Osteocyte (in vitro differentiated cells): ENCODE data around the gene PRKAR2B. TPM values are rescaled to one million over a fixed set of nuclear protein-coding genes. Genes with fewer than 3 reads are reported as not detected.

ENCODE experiments used
- DNase-seq: peaks from one replicate; pipeline ENCODE4 v3.0.0; 2021; ENCODE audit warnings: mixed read lengths; ENCODE audit not compliant: unreplicated experiment; ENCODE audit errors: extremely low spot score
- H3K27ac Mint-ChIP-seq: one replicate; pipeline ENCODE4 v1.8.0; 2021; ENCODE audit warnings: mild to moderate bottlenecking, mixed read lengths; ENCODE audit not compliant: unreplicated experiment
- H3K27me3 Mint-ChIP-seq: one replicate; pipeline ENCODE4 v1.8.0; 2021; ENCODE audit warnings: mixed read lengths; ENCODE audit not compliant: unreplicated experiment
- H3K36me3 Mint-ChIP-seq: one replicate; pipeline ENCODE4 v1.8.0; 2021; ENCODE audit warnings: mixed read lengths; ENCODE audit not compliant: unreplicated experiment
- H3K4me1 Mint-ChIP-seq: one replicate; pipeline ENCODE4 v1.8.0; 2021; ENCODE audit warnings: mixed read lengths; ENCODE audit not compliant: unreplicated experiment
- H3K4me3 Mint-ChIP-seq: one replicate; pipeline ENCODE4 v1.8.0; 2021; ENCODE audit warnings: mild to moderate bottlenecking, moderate library complexity, mixed read lengths; ENCODE audit not compliant: unreplicated experiment
- H3K9me3 Mint-ChIP-seq: one replicate; pipeline ENCODE4 v1.8.0; 2021; ENCODE audit warnings: mixed read lengths; ENCODE audit not compliant: unreplicated experiment
- total RNA-seq: library from RNA; stranded (reverse); gene quantifications from 2 replicates; pipeline ENCODE4 v1.2.1, GENCODE V29; 2021
- TF ChIP-seq, protein P1 (sequence below): fragments of 200-600 bp; sonication (generic); IDR thresholded peaks from 2 replicates; pipeline ENCODE4 v1.5.0; 2021; ENCODE audit warnings: antibody characterized with exemption, mild to moderate bottlenecking, moderate library complexity

The PRKAR2B gene
- total RNA-seq, 1 donor from 2014 or later: 3.3 TPM

DNA sequence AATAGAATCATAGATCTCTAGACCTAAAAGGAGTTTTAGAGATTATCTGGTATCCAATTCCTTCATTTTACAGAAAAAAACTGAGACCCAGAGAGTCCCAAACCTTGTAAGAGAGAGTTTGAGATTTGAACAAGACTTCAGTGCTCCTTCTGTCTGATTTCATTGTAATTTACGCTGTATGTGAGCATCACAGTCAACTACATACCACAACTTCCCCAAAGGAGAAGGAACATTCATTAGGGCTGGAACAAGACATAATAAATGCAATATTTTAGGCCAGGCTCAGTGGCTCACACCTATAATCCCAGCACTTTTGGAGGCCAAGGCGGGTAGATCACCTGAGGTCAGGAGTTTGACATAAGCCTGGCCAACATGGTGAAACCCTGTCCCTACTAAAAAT lies 17.3 kb upstream of the PRKAR2B start:
- DNase-seq: no peak
- H3K4me1 Mint-ChIP-seq: peaks cover 4% of the 10 kb centered on the region
- TF ChIP-seq, protein P1, sequence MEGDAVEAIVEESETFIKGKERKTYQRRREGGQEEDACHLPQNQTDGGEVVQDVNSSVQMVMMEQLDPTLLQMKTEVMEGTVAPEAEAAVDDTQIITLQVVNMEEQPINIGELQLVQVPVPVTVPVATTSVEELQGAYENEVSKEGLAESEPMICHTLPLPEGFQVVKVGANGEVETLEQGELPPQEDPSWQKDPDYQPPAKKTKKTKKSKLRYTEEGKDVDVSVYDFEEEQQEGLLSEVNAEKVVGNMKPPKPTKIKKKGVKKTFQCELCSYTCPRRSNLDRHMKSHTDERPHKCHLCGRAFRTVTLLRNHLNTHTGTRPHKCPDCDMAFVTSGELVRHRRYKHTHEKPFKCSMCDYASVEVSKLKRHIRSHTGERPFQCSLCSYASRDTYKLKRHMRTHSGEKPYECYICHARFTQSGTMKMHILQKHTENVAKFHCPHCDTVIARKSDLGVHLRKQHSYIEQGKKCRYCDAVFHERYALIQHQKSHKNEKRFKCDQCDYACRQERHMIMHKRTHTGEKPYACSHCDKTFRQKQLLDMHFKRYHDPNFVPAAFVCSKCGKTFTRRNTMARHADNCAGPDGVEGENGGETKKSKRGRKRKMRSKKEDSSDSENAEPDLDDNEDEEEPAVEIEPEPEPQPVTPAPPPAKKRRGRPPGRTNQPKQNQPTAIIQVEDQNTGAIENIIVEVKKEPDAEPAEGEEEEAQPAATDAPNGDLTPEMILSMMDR: no peak
- peaks cover 3% of the 10 kb centered on the region for H3K36me3 Mint-ChIP-seq
- no peak overlapping the region for H3K4me3 Mint-ChIP-seq
- H3K27me3 Mint-ChIP-seq: peaks cover 2% of the 10 kb centered on the region
- H3K27ac Mint-ChIP-seq: no peak overlapping the region
- H3K9me3 Mint-ChIP-seq: peaks cover 4% of the 10 kb centered on the region

DNA sequence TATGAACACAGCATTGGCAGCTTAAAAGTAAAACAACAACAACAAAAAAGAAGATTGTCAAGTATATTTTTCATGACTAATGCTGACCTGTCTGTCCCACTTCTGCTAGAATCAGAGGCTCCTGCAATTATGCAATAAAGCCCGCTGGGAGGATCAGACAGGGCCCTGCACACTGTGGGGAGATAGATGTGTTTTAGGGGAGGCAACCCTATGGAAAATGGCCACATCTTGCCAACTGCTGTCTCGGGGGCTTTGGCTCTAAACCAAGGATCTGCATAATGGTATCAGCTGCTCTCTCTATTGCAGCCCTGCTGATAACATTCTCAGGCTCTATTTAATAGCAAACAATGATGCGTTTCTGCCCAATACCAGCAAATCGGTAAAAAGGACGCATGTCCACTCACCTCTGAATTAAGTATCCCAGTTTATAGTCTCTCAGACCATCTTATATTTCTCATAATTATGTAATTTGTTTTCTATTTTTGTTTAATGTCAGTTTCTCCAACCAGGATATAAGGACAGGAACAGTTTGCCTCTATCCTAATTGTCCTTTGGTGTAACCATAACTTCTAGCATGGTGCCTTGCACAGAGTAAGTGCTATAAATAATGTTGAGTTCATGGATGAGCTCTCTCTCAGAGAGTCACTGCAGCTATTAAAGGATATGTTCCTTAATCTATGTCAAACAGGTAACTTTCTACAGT lies 15.3 kb upstream of the PRKAR2B start:
- Mint-ChIP-seq H3K4me3 (no peak overlapping the region), H3K27ac (no peak overlapping the region), H3K4me1 (peaks cover 4% of the 10 kb centered on the region), H3K36me3 (no peaks in the 10 kb centered on the region), H3K27me3 (peaks cover 2% of the 10 kb centered on the region), H3K9me3 (no peaks in the 10 kb centered on the region)
- TF ChIP-seq, protein P1: no peak
- DNase-seq: no peak

DNA sequence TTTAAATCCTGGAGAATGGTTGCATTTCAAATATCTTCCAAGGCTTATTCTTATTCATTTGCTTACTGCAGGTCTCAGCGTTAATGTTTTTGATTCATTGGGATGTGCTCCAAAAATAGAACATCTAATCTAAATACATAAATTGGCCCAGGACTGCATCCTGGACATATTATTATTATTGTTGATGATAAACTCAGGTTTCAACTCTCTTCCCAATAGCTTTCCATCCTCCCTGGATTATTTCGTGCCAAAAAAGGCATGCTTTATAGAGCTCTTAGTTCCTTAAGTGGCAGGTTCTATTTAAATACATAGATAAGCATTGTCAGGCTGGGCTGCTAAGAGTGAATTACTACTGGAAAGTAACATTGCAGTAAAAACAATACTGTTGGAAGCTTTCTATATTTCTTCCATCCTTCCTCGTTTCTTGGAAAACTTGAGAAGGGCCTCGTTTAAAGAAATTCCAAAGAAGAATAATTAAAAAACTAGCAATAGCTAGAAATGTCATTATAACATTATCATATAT lies 14.7 kb upstream of the PRKAR2B start:
- H3K4me3 Mint-ChIP-seq: no peak overlapping the region
- peaks cover 2% of the 10 kb centered on the region for H3K27me3 Mint-ChIP-seq
- TF ChIP-seq, protein P1: no peak
- H3K36me3 Mint-ChIP-seq: no peaks in the 10 kb centered on the region
- H3K27ac Mint-ChIP-seq: no peak overlapping the region
- H3K4me1 Mint-ChIP-seq: peaks cover 4% of the 10 kb centered on the region
- H3K9me3 Mint-ChIP-seq: no peaks in the 10 kb centered on the region
- no peak for DNase-seq

DNA sequence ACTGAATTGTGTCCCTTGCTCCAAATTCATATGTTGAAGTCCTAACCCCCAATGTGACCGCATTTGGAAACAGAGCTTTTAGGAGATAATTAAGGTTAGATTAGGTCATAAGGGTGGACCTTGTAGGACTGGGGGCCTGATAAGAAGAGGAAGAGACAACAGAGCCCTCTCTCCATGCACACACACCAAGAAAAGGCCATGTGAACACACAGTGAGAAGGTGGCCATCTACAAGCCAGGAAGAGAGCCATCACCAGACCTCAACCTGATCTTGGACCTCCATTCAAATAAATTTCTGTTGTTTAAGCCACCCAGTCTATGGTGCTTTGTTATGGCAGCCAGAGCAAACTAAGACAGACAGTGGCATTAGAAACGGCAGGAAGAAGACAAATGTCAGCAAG lies 12.5 kb upstream of the PRKAR2B start:
- TF ChIP-seq, protein P1: no peak
- H3K27ac Mint-ChIP-seq: no peak overlapping the region
- no peak for DNase-seq
- peaks cover 5% of the 10 kb centered on the region for H3K9me3 Mint-ChIP-seq
- H3K36me3 Mint-ChIP-seq: no peaks in the 10 kb centered on the region
- no peaks in the 10 kb centered on the region for H3K4me1 Mint-ChIP-seq
- H3K27me3 Mint-ChIP-seq: peaks cover 2% of the 10 kb centered on the region
- no peak overlapping the region for H3K4me3 Mint-ChIP-seq

DNA sequence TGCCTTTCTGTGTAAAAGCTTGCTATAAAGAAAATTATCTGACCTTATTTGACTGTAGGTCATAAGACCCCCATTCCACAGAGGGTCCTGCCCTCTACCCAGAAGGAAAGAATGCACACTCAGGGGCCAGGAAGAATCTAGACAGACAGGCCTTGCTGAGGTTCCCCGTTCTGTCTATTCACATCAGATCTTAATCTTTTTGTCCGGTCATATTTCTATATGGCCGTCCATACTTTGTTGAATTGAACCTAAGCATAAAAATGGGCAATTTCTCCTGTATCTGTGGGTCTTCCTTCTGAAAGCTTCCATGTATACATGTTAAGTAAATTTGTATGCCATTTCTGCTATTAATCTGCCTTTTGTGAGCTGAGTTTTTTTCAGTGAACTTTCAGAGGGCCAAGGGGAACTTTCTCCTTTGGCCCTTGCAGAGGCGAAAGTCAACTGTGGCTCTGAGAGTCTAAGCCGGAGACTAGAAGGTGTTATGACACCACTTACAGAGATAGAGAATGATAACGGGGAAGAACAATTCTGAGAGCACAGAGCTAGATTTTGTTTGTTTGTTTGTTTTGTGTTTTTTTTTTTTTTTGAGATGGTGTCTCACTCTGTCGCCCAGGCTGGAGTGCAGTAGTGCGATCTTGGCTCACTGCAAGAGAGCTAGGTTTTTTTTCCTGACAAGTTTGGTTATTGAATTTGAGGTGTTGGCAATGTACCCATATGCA lies 11.6 kb upstream of the PRKAR2B start:
- Mint-ChIP-seq H3K4me1 (no peaks in the 10 kb centered on the region), H3K9me3 (peaks cover 5% of the 10 kb centered on the region), H3K27ac (no peak overlapping the region), H3K36me3 (no peaks in the 10 kb centered on the region), H3K27me3 (peaks cover 4% of the 10 kb centered on the region), H3K4me3 (no peak overlapping the region)
- DNase-seq: no peak
- TF ChIP-seq, protein P1: no peak
